Tongue (tissue), 2 donors: ENCODE data around the gene GRHL1. TPM values are rescaled to one million over a fixed set of nuclear protein-coding genes. Genes with fewer than 3 reads are reported as not detected.

ENCODE experiments used
- DNase-seq: peaks from one replicate; pipeline ENCODE4 v3.0.0-alpha.2; 2015
- total RNA-seq: library from RNA; depleted of rRNA; stranded (reverse); fragments of >200 nt; gene quantifications from one replicate; pipeline ENCODE4 v1.2.3, GENCODE V29; 2014

The GRHL1 gene
- total RNA-seq, 1 donor from 2014 or later, result 50.3 TPM

- DNase-seq, result peak; percentile 82
Observed at GRCh38 chr2:10042301-10043161, 91.0 kb downstream of the GRHL1 start.

- DNase-seq, result peak; percentile 97
Observed at GRCh38 chr2:10043256-10043905, 91.9 kb downstream of the GRHL1 start, which contains the start of gene KLF11. TSS of gene KLF11 (plus strand) at chr2:10043550. CDS start at chr2:10043717, 167 bp downstream.

- peak; percentile 97 for DNase-seq
Observed at GRCh38 chr2:10043906-10044601, 92.6 kb downstream of the GRHL1 start.

GRCh38 chr2:10045561-10046355 lies 94.3 kb downstream of the GRHL1 start:
- DNase-seq, result no peak

- no peak for DNase-seq
Observed at GRCh38 chr2:10046931-10047330, 95.4 kb downstream of the GRHL1 start.

GRCh38 chr2:10047616-10048500 lies 96.4 kb downstream of the GRHL1 start:
- DNase-seq, result no peak

GRCh38 chr2:10048501-10049171 lies 97.1 kb downstream of the GRHL1 start:
- DNase-seq, result peak; percentile 85

Other genes starting within 250 kb of the GRHL1 start
- 38.1 TPM for gene TAF1B, start 108.2 kb upstream of the GRHL1 start, total RNA-seq
- gene KLF11, start 91.9 kb downstream of the GRHL1 start, total RNA-seq, result 20.9 TPM
- 5.4 TPM for gene CYS1, start 128.7 kb downstream of the GRHL1 start, total RNA-seq
- 20.3 TPM for gene RRM2, start 171.0 kb downstream of the GRHL1 start, total RNA-seq